ENCODE data around the gene MYOG.

DNA sequence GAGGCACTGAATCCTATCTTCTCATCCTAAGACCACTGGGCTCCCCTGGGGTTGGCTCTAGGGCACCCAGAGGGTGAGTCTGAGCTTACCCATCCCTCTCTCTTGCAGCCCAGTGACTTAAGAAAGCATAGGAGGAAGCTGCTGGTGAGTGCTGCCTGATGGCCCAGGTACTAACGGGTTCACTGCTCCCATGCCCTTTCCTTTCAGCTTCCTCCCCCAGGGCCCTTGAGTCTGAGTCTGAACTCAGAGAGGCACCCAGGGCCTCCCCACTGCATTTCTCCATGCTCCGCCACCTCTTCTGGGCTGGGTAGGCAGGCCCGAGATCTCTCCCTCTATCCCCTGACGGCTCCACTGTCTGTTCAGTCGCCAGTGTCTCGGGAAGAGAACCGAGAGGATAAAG is 29.8 kb downstream of the MYOG start:
- no peak for TF ChIP-seq EZH2 (IDR thresholded peaks at IDR 0.05; ENCODE audit: borderline replicate concordance, low read depth, low read length, severe bottlenecking)
- TF ChIP-seq CTCF (IDR thresholded peaks at IDR 0.05; ENCODE audit: borderline replicate concordance, extremely low read depth, low read length, poor library complexity, severe bottlenecking) = no peak

Data from DND-41 (cell line).